GM10266 (cell line): Measurements from ENCODE around the gene NCAPD3.

Source experiments
- DNase-seq: peaks from one replicate; pipeline ENCODE4 v3.0.0; 2012; ENCODE audit errors: extremely low spot score
- TF ChIP-seq, protein P1 (sequence below): IDR thresholded peaks from 2 replicates; pipeline ENCODE4 v1.5.1; 2012; ENCODE audit warnings: mild to moderate bottlenecking, low read depth; ENCODE audit not compliant: control insufficient read depth, insufficient read depth; ENCODE audit errors: missing control alignments

The NCAPD3 gene

GRCh38 chr11:134242376-134242775 is 18.6 kb upstream of the NCAPD3 start:
- no peak for DNase-seq
- TF ChIP-seq, protein P1, sequence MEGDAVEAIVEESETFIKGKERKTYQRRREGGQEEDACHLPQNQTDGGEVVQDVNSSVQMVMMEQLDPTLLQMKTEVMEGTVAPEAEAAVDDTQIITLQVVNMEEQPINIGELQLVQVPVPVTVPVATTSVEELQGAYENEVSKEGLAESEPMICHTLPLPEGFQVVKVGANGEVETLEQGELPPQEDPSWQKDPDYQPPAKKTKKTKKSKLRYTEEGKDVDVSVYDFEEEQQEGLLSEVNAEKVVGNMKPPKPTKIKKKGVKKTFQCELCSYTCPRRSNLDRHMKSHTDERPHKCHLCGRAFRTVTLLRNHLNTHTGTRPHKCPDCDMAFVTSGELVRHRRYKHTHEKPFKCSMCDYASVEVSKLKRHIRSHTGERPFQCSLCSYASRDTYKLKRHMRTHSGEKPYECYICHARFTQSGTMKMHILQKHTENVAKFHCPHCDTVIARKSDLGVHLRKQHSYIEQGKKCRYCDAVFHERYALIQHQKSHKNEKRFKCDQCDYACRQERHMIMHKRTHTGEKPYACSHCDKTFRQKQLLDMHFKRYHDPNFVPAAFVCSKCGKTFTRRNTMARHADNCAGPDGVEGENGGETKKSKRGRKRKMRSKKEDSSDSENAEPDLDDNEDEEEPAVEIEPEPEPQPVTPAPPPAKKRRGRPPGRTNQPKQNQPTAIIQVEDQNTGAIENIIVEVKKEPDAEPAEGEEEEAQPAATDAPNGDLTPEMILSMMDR: no peak

DNA sequence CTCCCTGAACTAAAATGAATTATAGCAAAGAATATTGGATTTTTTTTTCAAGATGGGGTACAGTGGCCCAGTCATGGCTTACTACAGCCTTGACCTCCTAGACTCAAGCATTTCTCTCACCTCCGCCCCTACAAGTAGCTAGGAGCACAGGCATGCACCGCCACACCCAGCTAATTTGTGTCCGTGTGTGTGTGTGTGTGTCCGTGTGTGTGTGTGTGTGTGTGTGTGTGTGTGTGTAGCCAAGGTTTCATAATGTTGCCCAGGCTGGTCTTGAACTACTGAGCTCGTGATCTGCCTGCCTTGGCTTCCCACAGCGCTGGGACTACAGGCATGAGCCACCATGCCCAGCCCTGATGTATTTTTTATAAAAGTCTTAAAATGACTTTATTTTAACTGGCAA is 16.8 kb upstream of the NCAPD3 start:
- TF ChIP-seq, protein P1: no peak

GRCh38 chr11:134238956-134239355 is 15.2 kb upstream of the NCAPD3 start:
- TF ChIP-seq, protein P1: no peak
- no peak for DNase-seq

More for the DNA sequence above, 16.8 kb upstream of the NCAPD3 start:
- DNase-seq: no peak

GRCh38 chr11:134237557-134237922 is 13.8 kb upstream of the NCAPD3 start:
- no peak for DNase-seq
- TF ChIP-seq, protein P1: no peak

GRCh38 chr11:134236834-134237556 is 13.2 kb upstream of the NCAPD3 start:
- DNase-seq: no peak
- TF ChIP-seq, protein P1: no peak

DNA sequence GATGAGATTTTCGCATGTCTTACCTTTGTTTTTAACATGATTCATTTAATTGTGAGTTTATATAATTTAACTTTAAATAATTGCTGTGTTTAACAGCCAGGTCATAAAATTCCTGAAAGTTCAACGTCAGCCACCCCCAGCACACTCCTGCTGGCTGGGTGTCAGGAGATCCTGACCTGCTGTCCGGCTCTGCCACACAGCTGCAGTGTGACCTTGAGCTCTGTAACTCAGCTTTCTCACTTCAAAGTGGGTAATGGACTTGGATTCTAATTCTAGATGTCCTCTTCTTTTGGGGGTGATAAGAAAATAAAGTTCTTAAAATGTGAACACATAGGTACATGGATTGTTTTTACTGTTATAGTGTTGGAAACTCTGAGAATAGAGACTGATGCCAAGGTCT is 11.6 kb upstream of the NCAPD3 start:
- DNase-seq: no peak
- TF ChIP-seq, protein P1: no peak

- DNase-seq: no peak
- TF ChIP-seq, protein P1: no peak
Observed at GRCh38 chr11:134233729-134234179, 10.0 kb upstream of the NCAPD3 start.
